K562 (cell line): ENCODE measurements around the gene WWC2. TPM values are rescaled to one million over a fixed set of nuclear protein-coding genes. Genes with fewer than 3 reads are reported as not detected.

Experiments used
- CTCF ChIP-seq, 3 experiments: IDR thresholded peaks in 2 of 3; conservative IDR thresholded peaks in 1 of 3; 2 replicates each; pipeline ENCODE4 v1.5.1; 2011 to 2012; ENCODE audit warnings: low read length in 3 of 3, mild to moderate bottlenecking in 3 of 3, control low read depth in 2 of 3, improper control_type of control experiment in 1 of 3, inconsistent platforms in 1 of 3, low read depth in 1 of 3, mixed read lengths in 1 of 3, moderate library complexity in 1 of 3; ENCODE audit not compliant: insufficient read depth in 2 of 3
- EZH2 ChIP-seq: IDR thresholded peaks from 2 replicates; pipeline ENCODE4 v1.6.1; 2012; ENCODE audit warnings: low read depth, mild to moderate bottlenecking, inconsistent platforms, low read length, borderline replicate concordance
- GATAD2A ChIP-seq: fragments of 450-650 bp; IDR thresholded peaks from 2 replicates; pipeline ENCODE4 v1.6.1; 2017
- HDGF ChIP-seq: fragments of 450-650 bp; IDR thresholded peaks from 2 replicates; pipeline ENCODE4 v1.6.1; 2016
- HOXB6 ChIP-seq: fragments of 250-450 bp; sonication (Bioruptor Pico); IDR thresholded peaks from 2 replicates; pipeline ENCODE4 v1.5.1; 2022; ENCODE audit warnings: mild to moderate bottlenecking, borderline replicate concordance
- KAT2B ChIP-seq: IDR thresholded peaks from one replicate; pipeline ENCODE4 v1.6.1; 2012; ENCODE audit warnings: low read depth, mild to moderate bottlenecking, control low read depth, inconsistent platforms, low read length, moderate library complexity
- MAFG ChIP-seq: fragments of 450-650 bp; conservative IDR thresholded peaks from 2 replicates; pipeline ENCODE4 v1.6.1; 2016; ENCODE audit warnings: missing genetic modification characterization, missing compliant biosample characterization
- MCM2 ChIP-seq: fragments of 450-650 bp; IDR thresholded peaks from 2 replicates; pipeline ENCODE4 v1.6.1; 2017; ENCODE audit warnings: low read depth, mild to moderate bottlenecking
- NFE2 ChIP-seq: IDR thresholded peaks from 2 replicates; pipeline ENCODE4 v1.6.1; 2014; ENCODE audit warnings: antibody characterized with exemption, low read depth
- POLR2H ChIP-seq: IDR thresholded peaks from 2 replicates; pipeline ENCODE4 v1.6.1; 2016; ENCODE audit warnings: missing genetic modification characterization, low read depth, mild to moderate bottlenecking, control low read depth, missing compliant biosample characterization, moderate library complexity
- RFX5 ChIP-seq: IDR thresholded peaks from 2 replicates; pipeline ENCODE4 v1.6.1; 2011; ENCODE audit warnings: low read depth, mild to moderate bottlenecking, improper control_type of control experiment, low read length
- SRSF3 ChIP-seq: fragments of 200-400 bp; formaldehyde crosslinking; IDR thresholded peaks from 2 replicates; pipeline ENCODE4 v1.6.1; 2016; ENCODE audit warnings: mild to moderate bottlenecking, low read length, moderate library complexity; ENCODE audit not compliant: insufficient read depth
- TCFL5 ChIP-seq: fragments of 250-450 bp; sonication (Bioruptor Pico); conservative IDR thresholded peaks from 2 replicates; pipeline ENCODE4 v1.6.1; 2021; ENCODE audit warnings: mild to moderate bottlenecking, moderate library complexity, matching md5 sums
- ZC3H11A ChIP-seq: IDR thresholded peaks from 2 replicates; pipeline ENCODE4 v1.6.1; 2012; ENCODE audit warnings: low read depth, low read length, improper control_type of control experiment
- polyA plus RNA-seq, 8 experiments: library from polyadenylated mRNA; depleted of rRNA in 4 of 8; stranded (reverse) in 5 of 8; unstranded in 3 of 8; fragments of >200 nt; fragmentation: Nextera tagmentation in 2 of 8; fragmentation: Illumina TruSeq in 1 of 8; extraction: Ambion mirVana in 2 of 8; extraction: Trizol in 1 of 8; gene quantifications; 2 replicates each; pipeline versions ENCODE4 v1.2.1 to v1.2.3, GENCODE V29; 2011 to 2014; ENCODE audit warnings: inconsistent platforms in 1 of 8, missing spikeins in 1 of 8
- total RNA-seq, 7 experiments: library from RNA; depleted of rRNA in 6 of 7; stranded (reverse); fragments of >200 nt in 6 of 7; fragmentation: Illumina TruSeq in 2 of 7; extraction: Trizol in 2 of 7; gene quantifications; 2 replicates each; pipeline versions ENCODE4 v1.2.1 to v1.2.3, GENCODE V29; 2011 to 2021; ENCODE audit warnings: low replicate concordance in 1 of 7
- TF ChIP-seq, protein P1 (sequence below): fragments of 450-650 bp; IDR thresholded peaks from 2 replicates; pipeline ENCODE4 v1.6.1; 2017; ENCODE audit warnings: antibody characterized with exemption
- TF ChIP-seq, protein P2 (sequence below): IDR thresholded peaks from 2 replicates; pipeline ENCODE4 v1.6.1; 2014; ENCODE audit warnings: antibody characterized with exemption

Gene WWC2
- total and polyA plus RNA-seq, 9 of the 15 experiments (the other 6 are each of a cell fraction or from before 2014, with no cell fraction given), result 3.7 to 39.4 (median 19.6) TPM

GRCh38 chr4:183106839-183107238 is 7.8 kb downstream of the WWC2 start (continued):
- TF ChIP-seq, protein P1, sequence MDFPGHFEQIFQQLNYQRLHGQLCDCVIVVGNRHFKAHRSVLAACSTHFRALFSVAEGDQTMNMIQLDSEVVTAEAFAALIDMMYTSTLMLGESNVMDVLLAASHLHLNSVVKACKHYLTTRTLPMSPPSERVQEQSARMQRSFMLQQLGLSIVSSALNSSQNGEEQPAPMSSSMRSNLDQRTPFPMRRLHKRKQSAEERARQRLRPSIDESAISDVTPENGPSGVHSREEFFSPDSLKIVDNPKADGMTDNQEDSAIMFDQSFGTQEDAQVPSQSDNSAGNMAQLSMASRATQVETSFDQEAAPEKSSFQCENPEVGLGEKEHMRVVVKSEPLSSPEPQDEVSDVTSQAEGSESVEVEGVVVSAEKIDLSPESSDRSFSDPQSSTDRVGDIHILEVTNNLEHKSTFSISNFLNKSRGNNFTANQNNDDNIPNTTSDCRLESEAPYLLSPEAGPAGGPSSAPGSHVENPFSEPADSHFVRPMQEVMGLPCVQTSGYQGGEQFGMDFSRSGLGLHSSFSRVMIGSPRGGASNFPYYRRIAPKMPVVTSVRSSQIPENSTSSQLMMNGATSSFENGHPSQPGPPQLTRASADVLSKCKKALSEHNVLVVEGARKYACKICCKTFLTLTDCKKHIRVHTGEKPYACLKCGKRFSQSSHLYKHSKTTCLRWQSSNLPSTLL, result no peak
- TF ChIP-seq TCFL5 (CRISPR knock-in tag) (no peak), CTCF (IDR thresholded peaks at IDR 0.05 in 2 of 3, conservative IDR thresholded peaks at IDR 0.05 in 1 of 3; ENCODE audit: insufficient read depth in 2 of 3, low read depth in 1 of 3, low read length in 3 of 3) (peak in 1 of 3 experiments; percentile 8; a peak in 1 of 6 replicates), EZH2 (no peak), KAT2B (no peak), NFE2 (peak; percentile 56), HDGF (no peak), MAFG (tag) (peak; percentile 25; the same call in 1 of the 2 replicates), SRSF3 (no peak), MCM2 (no peak), GATAD2A (no peak), HOXB6 (CRISPR knock-in tag) (no peak), ZC3H11A (no peak), POLR2H (tag) (no peak), RFX5 (no peak)
- TF ChIP-seq, protein P2, sequence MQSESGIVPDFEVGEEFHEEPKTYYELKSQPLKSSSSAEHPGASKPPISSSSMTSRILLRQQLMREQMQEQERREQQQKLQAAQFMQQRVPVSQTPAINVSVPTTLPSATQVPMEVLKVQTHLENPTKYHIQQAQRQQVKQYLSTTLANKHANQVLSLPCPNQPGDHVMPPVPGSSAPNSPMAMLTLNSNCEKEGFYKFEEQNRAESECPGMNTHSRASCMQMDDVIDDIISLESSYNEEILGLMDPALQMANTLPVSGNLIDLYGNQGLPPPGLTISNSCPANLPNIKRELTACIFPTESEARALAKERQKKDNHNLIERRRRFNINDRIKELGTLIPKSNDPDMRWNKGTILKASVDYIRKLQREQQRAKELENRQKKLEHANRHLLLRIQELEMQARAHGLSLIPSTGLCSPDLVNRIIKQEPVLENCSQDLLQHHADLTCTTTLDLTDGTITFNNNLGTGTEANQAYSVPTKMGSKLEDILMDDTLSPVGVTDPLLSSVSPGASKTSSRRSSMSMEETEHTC, result no peak
